ENCODE measurements around the gene GUF1. TPM values are rescaled to one million over a fixed set of nuclear protein-coding genes. Genes with fewer than 3 reads are reported as not detected.

Gene GUF1, protein sequence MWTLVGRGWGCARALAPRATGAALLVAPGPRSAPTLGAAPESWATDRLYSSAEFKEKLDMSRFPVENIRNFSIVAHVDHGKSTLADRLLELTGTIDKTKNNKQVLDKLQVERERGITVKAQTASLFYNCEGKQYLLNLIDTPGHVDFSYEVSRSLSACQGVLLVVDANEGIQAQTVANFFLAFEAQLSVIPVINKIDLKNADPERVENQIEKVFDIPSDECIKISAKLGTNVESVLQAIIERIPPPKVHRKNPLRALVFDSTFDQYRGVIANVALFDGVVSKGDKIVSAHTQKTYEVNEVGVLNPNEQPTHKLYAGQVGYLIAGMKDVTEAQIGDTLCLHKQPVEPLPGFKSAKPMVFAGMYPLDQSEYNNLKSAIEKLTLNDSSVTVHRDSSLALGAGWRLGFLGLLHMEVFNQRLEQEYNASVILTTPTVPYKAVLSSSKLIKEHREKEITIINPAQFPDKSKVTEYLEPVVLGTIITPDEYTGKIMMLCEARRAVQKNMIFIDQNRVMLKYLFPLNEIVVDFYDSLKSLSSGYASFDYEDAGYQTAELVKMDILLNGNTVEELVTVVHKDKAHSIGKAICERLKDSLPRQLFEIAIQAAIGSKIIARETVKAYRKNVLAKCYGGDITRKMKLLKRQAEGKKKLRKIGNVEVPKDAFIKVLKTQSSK
- 23.5 TPM for polyA plus RNA-seq (2013, experiment 1 of 2)
- polyA plus RNA-seq (2013, experiment 2 of 2): 22.1 TPM

DNA sequence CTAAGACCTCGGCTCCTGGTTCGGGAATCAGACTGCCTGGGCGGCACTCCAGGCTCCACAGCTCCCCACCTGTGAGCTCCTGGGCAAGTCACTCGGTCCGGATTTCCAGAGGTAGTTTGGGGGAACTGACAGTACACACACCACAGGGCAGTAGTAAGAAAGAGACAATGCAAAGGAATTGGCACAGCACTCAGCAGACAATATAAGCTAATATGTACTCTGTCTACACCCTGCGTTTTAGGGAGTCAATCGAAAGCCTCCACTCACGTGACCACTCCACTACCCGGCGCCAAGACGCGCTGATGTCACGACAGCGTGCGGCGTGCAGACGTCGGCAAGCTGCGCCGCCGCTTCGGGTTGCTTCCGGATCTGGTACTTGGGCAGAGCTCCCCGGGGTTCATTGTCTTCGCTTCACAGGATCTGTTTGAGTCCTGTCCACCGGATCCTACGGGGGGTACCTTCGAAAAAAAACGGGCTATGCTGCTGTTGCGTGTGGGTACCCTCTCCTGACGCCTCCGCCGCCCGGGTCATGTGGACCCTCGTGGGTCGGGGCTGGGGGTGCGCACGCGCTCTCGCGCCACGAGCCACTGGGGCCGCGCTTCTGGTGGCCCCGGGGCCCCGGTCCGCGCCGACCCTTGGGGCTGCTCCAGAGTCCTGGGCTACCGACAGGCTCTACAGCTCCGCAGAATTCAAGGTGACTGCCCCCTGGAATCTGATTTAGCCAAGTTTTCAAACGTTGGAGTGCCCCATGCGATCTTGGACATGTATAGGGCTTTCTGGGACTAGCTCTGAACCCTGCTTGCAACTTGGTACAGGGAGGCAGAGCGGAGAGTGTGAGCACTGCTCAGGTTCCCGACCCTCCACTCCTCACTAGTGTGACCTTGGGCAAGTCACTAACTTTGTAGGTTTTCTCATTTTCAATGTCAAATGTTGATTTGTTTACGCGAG, at the start of gene GUF1:
Gene GUF1 (plus strand): TSS at position 327 of the 948 bp plus-strand sequence. CDS start 203 bp downstream, at position 530.
- under 1% methylated on average over 57 of the region's 57 CpGs for WGBS
- Histone ChIP-seq H3K9me3 (ENCODE audit: insufficient read depth, low read depth, low read length) (no peaks in the 10 kb centered on the region), H3K4me1 (ENCODE audit: insufficient read depth, low read length) (peaks cover 13% of the 10 kb centered on the region; the same call in 1 of the 2 replicates), H3K27ac (ENCODE audit: low read depth, low read length) (peak within 1 kb of the TSS; percentile 94), H3K9ac (ENCODE audit: low read depth, low read length) (peak within 1 kb of the TSS; percentile 99), H3K36me3 (ENCODE audit: insufficient read depth, low read length) (peaks cover 28% of the 10 kb centered on the region), H3K27me3 (ENCODE audit: insufficient read depth, low read length) (peaks cover 3% of the 10 kb centered on the region; the same call in 1 of the 2 replicates), H3K4me3 (ENCODE audit: low read length) (peak within 1 kb of the TSS; percentile 100)

DNA sequence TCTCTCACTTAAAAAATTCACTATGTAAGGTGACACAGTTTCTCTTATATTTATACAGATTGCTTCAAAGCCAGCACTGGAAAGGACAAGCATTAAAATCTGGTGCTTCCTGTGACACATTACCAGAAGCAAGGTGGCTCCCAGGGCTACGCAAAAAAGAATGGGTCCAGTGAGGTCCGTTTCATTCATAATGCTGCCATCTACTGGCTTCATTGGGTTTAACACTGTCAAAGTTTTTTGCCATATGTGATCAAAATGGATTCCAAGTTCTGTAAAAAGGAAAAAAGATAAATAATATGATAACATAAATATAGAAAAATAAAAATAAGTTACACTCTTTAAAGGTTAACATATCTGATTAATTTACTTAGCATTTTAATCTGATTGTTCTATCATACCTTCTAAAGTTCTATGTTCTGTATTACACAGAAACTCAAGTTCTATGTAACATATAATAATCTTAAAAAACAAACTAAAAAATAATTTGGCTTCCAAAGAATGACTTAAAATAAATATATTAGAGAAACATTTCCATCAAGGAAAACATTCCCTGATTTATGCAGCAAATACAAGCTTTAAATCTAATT, 48.8 kb upstream of the GUF1 start:
- Histone ChIP-seq H3K27me3 (ENCODE audit: insufficient read depth, low read length) (no peaks in the 10 kb centered on the region), H3K9ac (ENCODE audit: low read depth, low read length) (no peak overlapping the region), H3K9me3 (ENCODE audit: insufficient read depth, low read depth, low read length) (no peaks in the 10 kb centered on the region), H3K27ac (ENCODE audit: low read depth, low read length) (no peak overlapping the region), H3K4me1 (ENCODE audit: insufficient read depth, low read length) (no peaks in the 10 kb centered on the region), H3K36me3 (ENCODE audit: insufficient read depth, low read length) (no peaks in the 10 kb centered on the region), H3K4me3 (ENCODE audit: low read length) (no peak overlapping the region)
- 1% methylated on average over 2 of the region's 2 CpGs for WGBS

DNA sequence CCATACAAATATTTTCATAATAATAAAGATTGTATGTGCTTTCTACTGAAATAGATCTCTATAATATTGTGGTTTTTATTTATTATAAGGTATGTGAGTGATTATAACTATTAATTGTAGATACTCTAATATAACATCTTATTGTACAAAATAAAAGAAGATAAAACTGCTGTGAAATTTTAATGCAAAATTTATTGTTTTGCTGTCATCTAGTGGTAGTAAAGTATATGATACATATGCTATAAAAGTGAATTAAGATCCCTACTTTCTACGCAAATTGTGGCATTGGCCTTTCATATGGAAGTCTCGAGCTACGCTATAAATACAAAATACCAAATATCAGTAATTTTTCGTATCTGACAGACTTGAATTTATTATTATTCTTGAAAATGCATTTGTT, 46.1 kb upstream of the GUF1 start:
- no peak overlapping the region for H3K4me3 ChIP-seq (ENCODE audit: low read length)
- H3K9ac ChIP-seq (ENCODE audit: low read depth, low read length): no peak overlapping the region
- H3K36me3 ChIP-seq (ENCODE audit: insufficient read depth, low read length): no peaks in the 10 kb centered on the region
- H3K9me3 ChIP-seq (ENCODE audit: insufficient read depth, low read depth, low read length): no peaks in the 10 kb centered on the region
- no peaks in the 10 kb centered on the region for H3K4me1 ChIP-seq (ENCODE audit: insufficient read depth, low read length)
- 75% methylated on average over 4 of the region's 4 CpGs for WGBS
- no peaks in the 10 kb centered on the region for H3K27me3 ChIP-seq (ENCODE audit: insufficient read depth, low read length)
- no peak overlapping the region for H3K27ac ChIP-seq (ENCODE audit: low read depth, low read length)

DNA sequence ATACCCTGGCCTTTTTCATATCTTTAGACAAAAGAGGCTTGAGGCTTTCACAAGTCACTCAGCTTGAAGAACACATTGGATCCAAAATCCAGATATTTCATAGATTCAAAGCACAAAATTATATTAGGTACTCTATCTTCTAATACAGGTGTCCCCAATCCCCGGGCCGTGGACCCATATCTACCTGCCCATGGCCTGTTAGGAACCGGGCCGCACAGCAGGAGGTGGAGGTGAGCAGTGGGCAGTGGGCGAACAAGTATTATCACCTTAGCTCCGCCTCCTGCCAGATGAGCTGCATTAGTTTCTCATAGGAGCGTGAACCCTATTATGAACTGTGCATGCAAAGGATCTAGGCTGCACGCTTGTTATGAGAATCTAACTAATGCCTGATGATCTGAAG, 45.5 kb upstream of the GUF1 start:
- no peak overlapping the region for H3K9ac ChIP-seq (ENCODE audit: low read depth, low read length)
- H3K4me1 ChIP-seq (ENCODE audit: insufficient read depth, low read length): no peaks in the 10 kb centered on the region
- 87% methylated on average over 8 of the region's 8 CpGs for WGBS
- H3K36me3 ChIP-seq (ENCODE audit: insufficient read depth, low read length): no peaks in the 10 kb centered on the region
- H3K4me3 ChIP-seq (ENCODE audit: low read length): no peak overlapping the region
- H3K27me3 ChIP-seq (ENCODE audit: insufficient read depth, low read length): no peaks in the 10 kb centered on the region
- H3K27ac ChIP-seq (ENCODE audit: low read depth, low read length): no peak overlapping the region
- no peaks in the 10 kb centered on the region for H3K9me3 ChIP-seq (ENCODE audit: insufficient read depth, low read depth, low read length)

DNA sequence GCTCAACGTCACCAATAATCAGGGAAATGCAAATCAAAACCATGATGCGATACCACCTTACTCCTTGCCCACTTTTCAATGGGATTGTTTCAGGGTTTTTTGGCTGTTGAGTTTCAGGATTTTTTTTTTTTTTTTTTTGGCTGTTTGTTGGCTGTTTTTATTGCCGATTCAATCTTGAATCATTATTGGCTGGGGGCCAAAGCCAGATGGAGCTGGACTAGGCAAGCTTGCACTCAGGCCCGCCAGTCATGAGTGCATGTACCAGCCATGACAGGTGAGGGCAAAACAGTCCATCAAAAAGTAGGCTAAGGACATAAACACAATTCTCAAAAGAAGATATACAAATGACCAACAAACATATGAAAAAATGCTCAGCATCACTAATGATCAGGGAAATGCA, 40.1 kb upstream of the GUF1 start:
- Histone ChIP-seq H3K9me3 (ENCODE audit: insufficient read depth, low read depth, low read length) (peaks cover 5% of the 10 kb centered on the region; the same call in 1 of the 2 replicates), H3K27me3 (ENCODE audit: insufficient read depth, low read length) (no peaks in the 10 kb centered on the region), H3K4me1 (ENCODE audit: insufficient read depth, low read length) (no peaks in the 10 kb centered on the region), H3K9ac (ENCODE audit: low read depth, low read length) (no peak overlapping the region), H3K27ac (ENCODE audit: low read depth, low read length) (no peak overlapping the region), H3K4me3 (ENCODE audit: low read length) (no peak overlapping the region), H3K36me3 (ENCODE audit: insufficient read depth, low read length) (no peaks in the 10 kb centered on the region)
- WGBS: 94% methylated on average over 4 of the region's 4 CpGs

DNA sequence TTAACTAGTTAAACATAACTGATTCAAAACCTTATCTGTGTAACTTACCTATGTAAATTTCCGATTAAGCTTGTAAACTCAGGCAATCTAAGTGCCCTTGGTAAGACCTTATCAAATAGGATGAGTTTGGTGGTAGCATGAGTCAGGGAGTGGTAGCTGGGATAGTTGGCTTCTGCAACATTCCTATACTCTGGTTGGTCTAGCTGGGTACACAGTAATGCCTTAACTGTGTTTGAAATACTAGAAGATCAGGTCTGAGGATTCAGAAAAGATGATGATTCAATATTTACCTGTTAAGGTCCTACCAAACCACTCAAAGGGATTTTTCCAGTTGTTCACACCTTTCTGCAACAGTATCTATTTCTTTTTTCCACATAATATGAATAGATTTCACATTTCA, 32.1 kb upstream of the GUF1 start:
- Histone ChIP-seq H3K4me1 (ENCODE audit: insufficient read depth, low read length) (no peaks in the 10 kb centered on the region), H3K4me3 (ENCODE audit: low read length) (no peak overlapping the region), H3K36me3 (ENCODE audit: insufficient read depth, low read length) (no peaks in the 10 kb centered on the region), H3K27me3 (ENCODE audit: insufficient read depth, low read length) (no peaks in the 10 kb centered on the region), H3K27ac (ENCODE audit: low read depth, low read length) (no peak overlapping the region), H3K9ac (ENCODE audit: low read depth, low read length) (no peak overlapping the region), H3K9me3 (ENCODE audit: insufficient read depth, low read depth, low read length) (peaks cover 20% of the 10 kb centered on the region; the same call in 1 of the 2 replicates)
- WGBS: 89% methylated on average over 1 of the region's 1 CpG

DNA sequence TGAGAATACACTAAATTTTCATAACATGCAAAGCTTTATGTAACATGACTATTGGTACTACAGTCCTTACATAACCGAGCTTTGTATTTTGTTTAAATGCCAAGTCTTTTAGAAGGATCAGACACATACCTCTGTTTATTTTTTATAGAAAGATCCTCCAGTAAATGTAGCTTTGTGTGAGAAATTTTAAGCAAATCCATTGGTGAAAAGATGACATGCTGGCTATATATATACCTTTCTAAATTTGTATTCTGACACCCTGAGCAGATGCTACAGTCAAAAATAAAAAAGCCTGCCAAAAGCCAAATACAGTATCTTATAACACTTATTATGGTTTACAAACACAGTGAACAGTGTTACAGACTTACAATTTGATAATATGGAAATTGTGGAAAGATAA, 26.8 kb upstream of the GUF1 start, which contains the start of gene YIPF7:
Gene YIPF7 (minus strand): TSS at position 201 of the 400 bp plus-strand sequence. CDS start 1,525 bp downstream, outside the sequence.
- no peaks in the 10 kb centered on the region for H3K36me3 ChIP-seq (ENCODE audit: insufficient read depth, low read length)
- no peaks in the 10 kb centered on the region for H3K9me3 ChIP-seq (ENCODE audit: insufficient read depth, low read depth, low read length)
- H3K4me1 ChIP-seq (ENCODE audit: insufficient read depth, low read length): no peaks in the 10 kb centered on the region
- no CpG with 5 or more reads among the region's 1 CpG for WGBS
- H3K27ac ChIP-seq (ENCODE audit: low read depth, low read length): no peak within 1 kb of the TSS
- peaks cover 6% of the 10 kb centered on the region; the same call in 1 of the 2 replicates for H3K27me3 ChIP-seq (ENCODE audit: insufficient read depth, low read length)
- H3K9ac ChIP-seq (ENCODE audit: low read depth, low read length): no peak within 1 kb of the TSS
- no peak within 1 kb of the TSS for H3K4me3 ChIP-seq (ENCODE audit: low read length)

DNA sequence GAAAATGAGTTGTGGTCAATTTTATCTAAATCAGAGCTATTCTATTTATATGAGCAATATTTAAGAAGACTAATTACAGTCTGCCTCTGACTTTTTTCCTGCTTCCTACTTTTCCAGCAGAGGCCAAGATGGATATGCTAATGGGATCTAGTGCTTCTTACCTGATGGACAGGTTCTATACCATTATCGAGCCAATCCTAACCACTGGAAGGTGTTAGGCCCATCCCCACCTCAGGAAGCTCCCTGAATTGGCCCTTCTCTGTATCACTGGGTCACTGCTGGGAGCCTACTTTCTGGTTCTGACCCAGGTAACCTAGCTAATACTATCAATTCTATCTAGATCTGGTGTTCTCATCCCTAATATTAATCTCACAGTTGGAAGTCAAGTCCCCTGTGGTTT, 26.2 kb upstream of the GUF1 start:
- H3K9ac ChIP-seq (ENCODE audit: low read depth, low read length): no peak overlapping the region
- no peak overlapping the region for H3K4me3 ChIP-seq (ENCODE audit: low read length)
- H3K27me3 ChIP-seq (ENCODE audit: insufficient read depth, low read length): peaks cover 6% of the 10 kb centered on the region; the same call in 1 of the 2 replicates
- no peaks in the 10 kb centered on the region for H3K36me3 ChIP-seq (ENCODE audit: insufficient read depth, low read length)
- no peaks in the 10 kb centered on the region for H3K9me3 ChIP-seq (ENCODE audit: insufficient read depth, low read depth, low read length)
- 89% methylated on average over 1 of the region's 1 CpG for WGBS
- H3K27ac ChIP-seq (ENCODE audit: low read depth, low read length): no peak overlapping the region
- no peaks in the 10 kb centered on the region for H3K4me1 ChIP-seq (ENCODE audit: insufficient read depth, low read length)

DNA sequence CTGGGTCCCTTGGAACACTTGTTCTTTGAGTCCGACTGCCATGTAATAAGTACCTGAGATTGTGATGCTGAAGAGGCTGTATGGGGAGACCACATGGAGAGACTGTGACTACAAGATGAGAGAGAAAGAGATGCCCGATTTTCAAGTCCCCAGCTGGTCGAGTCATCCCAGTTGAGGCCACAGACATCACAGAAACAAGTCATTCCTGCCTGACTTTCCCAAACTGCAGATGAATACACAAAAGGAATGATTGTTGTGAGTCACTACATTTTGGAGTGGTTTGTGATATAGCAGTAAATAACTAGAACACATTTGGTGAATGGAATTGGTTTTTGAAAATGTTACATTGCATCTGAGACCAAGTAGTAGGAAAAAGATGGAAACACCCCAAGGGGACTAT, 17.8 kb upstream of the GUF1 start:
- Histone ChIP-seq H3K9me3 (ENCODE audit: insufficient read depth, low read depth, low read length) (no peaks in the 10 kb centered on the region), H3K36me3 (ENCODE audit: insufficient read depth, low read length) (no peaks in the 10 kb centered on the region), H3K9ac (ENCODE audit: low read depth, low read length) (no peak overlapping the region), H3K4me1 (ENCODE audit: insufficient read depth, low read length) (no peaks in the 10 kb centered on the region), H3K27me3 (ENCODE audit: insufficient read depth, low read length) (no peaks in the 10 kb centered on the region), H3K27ac (ENCODE audit: low read depth, low read length) (no peak overlapping the region), H3K4me3 (ENCODE audit: low read length) (no peak overlapping the region)
- 49% methylated on average over 3 of the region's 3 CpGs for whole genome bisulfite sequencing

DNA sequence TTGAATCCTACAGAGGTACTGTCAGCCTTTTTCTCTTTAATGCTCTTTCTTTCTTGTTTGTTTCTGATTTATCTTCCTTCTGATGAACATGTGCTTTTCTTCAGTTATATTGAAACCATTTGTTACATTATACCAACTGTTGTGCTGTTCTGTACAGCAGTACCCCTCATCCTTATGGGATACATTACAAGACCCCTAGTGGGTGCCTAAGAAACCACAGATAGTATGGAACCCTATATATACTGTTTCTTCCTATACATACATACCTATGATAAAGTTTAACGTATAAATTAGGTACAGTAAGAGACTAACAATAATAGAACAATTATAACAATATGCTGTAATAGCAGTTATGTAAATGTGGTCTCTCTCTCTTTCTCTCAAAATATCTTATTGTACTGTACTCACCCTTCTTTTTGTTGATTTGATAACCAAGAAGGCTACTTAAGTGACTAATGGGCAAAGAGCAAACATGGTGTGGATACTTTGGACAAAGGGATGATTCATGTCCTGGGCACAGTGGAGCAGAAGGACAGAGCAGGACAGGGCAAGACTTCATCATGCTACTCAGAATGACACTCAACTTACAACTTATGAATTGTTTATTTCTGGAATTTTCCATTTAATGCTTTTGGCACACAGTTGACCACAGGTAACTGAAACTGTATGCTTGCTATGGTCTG, 16.1 kb upstream of the GUF1 start:
- no peaks in the 10 kb centered on the region for H3K27me3 ChIP-seq (ENCODE audit: insufficient read depth, low read length)
- no peaks in the 10 kb centered on the region for H3K9me3 ChIP-seq (ENCODE audit: insufficient read depth, low read depth, low read length)
- H3K4me1 ChIP-seq (ENCODE audit: insufficient read depth, low read length): no peaks in the 10 kb centered on the region
- H3K9ac ChIP-seq (ENCODE audit: low read depth, low read length): no peak overlapping the region
- no CpG with 5 or more reads among the region's 1 CpG for WGBS
- no peaks in the 10 kb centered on the region for H3K36me3 ChIP-seq (ENCODE audit: insufficient read depth, low read length)
- no peak overlapping the region for H3K4me3 ChIP-seq (ENCODE audit: low read length)
- H3K27ac ChIP-seq (ENCODE audit: low read depth, low read length): no peak overlapping the region
